Umbilical cord (tissue), 2 donors: ENCODE results near the gene USP10. TPM values are rescaled to one million over a fixed set of nuclear protein-coding genes. Genes with fewer than 3 reads are reported as not detected.
A peak's percentile ranks its signal among the peaks of the same experiment; 100 is the strongest.

Source experiments
- DNase-seq: peaks from one replicate; pipeline ENCODE4 v3.0.0-alpha.2; 2015; ENCODE audit warnings: low spot score
- total RNA-seq: library from RNA; depleted of rRNA; stranded (reverse); fragments of >200 nt; gene quantifications from one replicate; pipeline ENCODE4 v1.2.3, GENCODE V29; 2014; ENCODE audit warnings: low replicate concordance; ENCODE audit not compliant: insufficient read depth

USP10 gene
- total RNA-seq, 1 donor from 2014 or later, result 34.4 TPM

- no peak for DNase-seq
These were observed 69.6 kb downstream of the USP10 start for GRCh38 chr16:84769416-84769815.

GRCh38 chr16:84773312-84773711 lies 73.5 kb downstream of the USP10 start:
- DNase-seq, result no peak

- DNase-seq, result no peak
These were observed 75.0 kb downstream of the USP10 start for GRCh38 chr16:84774810-84775209.

- no peak for DNase-seq
These were observed 75.5 kb downstream of the USP10 start for GRCh38 chr16:84775262-84775810.

GRCh38 chr16:84777435-84777834 lies 77.6 kb downstream of the USP10 start:
- no peak for DNase-seq

- no peak for DNase-seq
These were observed 78.9 kb downstream of the USP10 start for GRCh38 chr16:84778720-84779119.

- DNase-seq, result no peak
These were observed 80.3 kb downstream of the USP10 start for GRCh38 chr16:84780063-84780462.

- DNase-seq, result no peak
These were observed 81.0 kb downstream of the USP10 start for GRCh38 chr16:84780544-84781376.

- DNase-seq, result no peak
These were observed 83.0 kb downstream of the USP10 start for GRCh38 chr16:84782846-84783245.

- DNase-seq, result peak; percentile 87
These were observed 86.2 kb downstream of the USP10 start for GRCh38 chr16:84785843-84786581.

GRCh38 chr16:84786605-84787262 lies 86.9 kb downstream of the USP10 start:
- DNase-seq, result no peak

- DNase-seq, result no peak
These were observed 87.4 kb downstream of the USP10 start for GRCh38 chr16:84787263-84787622.

GRCh38 chr16:84788920-84789391 lies 89.2 kb downstream of the USP10 start:
- peak; percentile 92 for DNase-seq

- DNase-seq, result no peak
These were observed 89.6 kb downstream of the USP10 start for GRCh38 chr16:84789431-84789830.

GRCh38 chr16:84790301-84790700 lies 90.5 kb downstream of the USP10 start:
- peak; percentile 72 for DNase-seq

GRCh38 chr16:84791088-84791487 lies 91.3 kb downstream of the USP10 start:
- DNase-seq, result peak; percentile 94

GRCh38 chr16:84791501-84791900 lies 91.7 kb downstream of the USP10 start:
- no peak for DNase-seq

- DNase-seq, result peak; percentile 72
These were observed 94.4 kb downstream of the USP10 start for GRCh38 chr16:84794186-84794585.

- DNase-seq, result no peak
These were observed 94.8 kb downstream of the USP10 start for GRCh38 chr16:84794626-84795025.

GRCh38 chr16:84795329-84796053 lies 95.7 kb downstream of the USP10 start:
- DNase-seq, result peak; percentile 87
